ENCODE measurements around the gene SH2D4B.

Gene SH2D4B

GRCh38 chr10:80596391-80597257 lies 58.9 kb downstream of the SH2D4B start:
- DNase-seq = peak; percentile 44

- no peak for DNase-seq
Measured at GRCh38 chr10:80598084-80598798, 60.5 kb downstream of the SH2D4B start.

GRCh38 chr10:80598951-80599350 lies 61.2 kb downstream of the SH2D4B start:
- no peak for DNase-seq

- peak; percentile 42 for DNase-seq
Measured at GRCh38 chr10:80599424-80599847, 61.7 kb downstream of the SH2D4B start.

- no peak for DNase-seq
Measured at GRCh38 chr10:80600256-80600655, 62.6 kb downstream of the SH2D4B start.

- DNase-seq = no peak
Measured at GRCh38 chr10:80602881-80603280, 65.2 kb downstream of the SH2D4B start.

GRCh38 chr10:80603516-80603915 lies 65.8 kb downstream of the SH2D4B start:
- no peak for DNase-seq

- DNase-seq = no peak
Measured at GRCh38 chr10:80608706-80609105, 71.0 kb downstream of the SH2D4B start.

- DNase-seq = no peak
Measured at GRCh38 chr10:80609331-80609730, 71.6 kb downstream of the SH2D4B start.

- no peak for DNase-seq
Measured at GRCh38 chr10:80611481-80612185, 73.9 kb downstream of the SH2D4B start.

- no peak for DNase-seq
Measured at GRCh38 chr10:80612261-80612660, 74.6 kb downstream of the SH2D4B start.

GRCh38 chr10:80613466-80614170 lies 75.9 kb downstream of the SH2D4B start:
- no peak for DNase-seq

GRCh38 chr10:80614576-80615416 lies 77.1 kb downstream of the SH2D4B start:
- DNase-seq = no peak

- DNase-seq = no peak
Measured at GRCh38 chr10:80617807-80618206, 80.1 kb downstream of the SH2D4B start.

GRCh38 chr10:80619036-80619435 lies 81.3 kb downstream of the SH2D4B start:
- DNase-seq = no peak

- DNase-seq = no peak
Measured at GRCh38 chr10:80622153-80622552, 84.5 kb downstream of the SH2D4B start.

- no peak for DNase-seq
Measured at GRCh38 chr10:80630324-80630723, 92.6 kb downstream of the SH2D4B start.

- no peak for DNase-seq
Measured at GRCh38 chr10:80632742-80633141, 95.0 kb downstream of the SH2D4B start.

GRCh38 chr10:80633383-80633860 lies 95.7 kb downstream of the SH2D4B start:
- no peak for DNase-seq

GRCh38 chr10:80633910-80634309 lies 96.2 kb downstream of the SH2D4B start:
- no peak for DNase-seq

GRCh38 chr10:80642661-80643060 lies 105.0 kb downstream of the SH2D4B start:
- no peak for DNase-seq

- no peak for DNase-seq
Measured at GRCh38 chr10:80646366-80646765, 108.7 kb downstream of the SH2D4B start.

Data from fibroblast of skin of right biceps (primary cell).